Measurements from ENCODE around the gene RRP1B. TPM values are rescaled to one million over a fixed set of nuclear protein-coding genes. Genes with fewer than 3 reads are reported as not detected.
A peak's percentile ranks its signal among the peaks of the same experiment; 100 is the strongest.

Gene RRP1B
- total and polyA plus RNA-seq, 9 of the 15 experiments (the other 6 are each of a cell fraction or from before 2014, with no cell fraction given), result 6.8 to 66.6 (median 41.9) TPM

DNA sequence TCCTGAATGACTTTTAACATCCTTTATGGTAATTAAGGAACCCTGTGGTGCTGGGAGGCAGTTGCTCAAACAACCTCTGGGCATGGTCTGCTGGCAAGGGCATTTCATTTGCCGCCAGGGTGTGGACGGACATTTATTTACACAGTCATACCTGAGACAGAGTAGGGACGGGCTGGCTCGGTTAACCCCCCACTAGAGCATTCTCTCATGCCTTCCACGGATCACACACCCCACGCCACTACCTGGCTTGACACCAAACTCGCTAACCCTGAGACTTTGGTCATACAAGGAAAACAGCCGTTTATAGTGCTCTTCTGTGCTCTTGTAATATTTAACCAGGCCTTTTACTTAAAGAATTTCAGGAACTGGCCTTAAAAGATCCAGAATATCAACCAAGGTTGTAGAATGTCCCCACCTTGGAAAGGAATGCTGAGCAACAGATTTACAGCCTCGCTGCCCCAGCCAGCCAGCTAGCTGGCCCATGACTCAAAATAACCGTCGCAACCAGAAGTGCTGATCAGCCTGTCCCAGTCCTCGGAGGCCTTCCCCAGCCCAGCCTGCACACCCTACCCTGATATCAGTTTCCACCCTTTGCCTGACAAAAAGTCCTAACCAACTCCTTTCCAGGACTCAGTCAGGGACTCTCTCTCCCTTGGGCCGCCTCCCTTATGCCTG, 53.0 kb downstream of the RRP1B start (continued):
- no peak for TF ChIP-seq POLR2G (IDR thresholded peaks at IDR 0.05; ENCODE audit: low read depth, low read length)
- no peak for TF ChIP-seq SMARCA4 (IDR thresholded peaks at IDR 0.05)
- TF ChIP-seq, protein P1, sequence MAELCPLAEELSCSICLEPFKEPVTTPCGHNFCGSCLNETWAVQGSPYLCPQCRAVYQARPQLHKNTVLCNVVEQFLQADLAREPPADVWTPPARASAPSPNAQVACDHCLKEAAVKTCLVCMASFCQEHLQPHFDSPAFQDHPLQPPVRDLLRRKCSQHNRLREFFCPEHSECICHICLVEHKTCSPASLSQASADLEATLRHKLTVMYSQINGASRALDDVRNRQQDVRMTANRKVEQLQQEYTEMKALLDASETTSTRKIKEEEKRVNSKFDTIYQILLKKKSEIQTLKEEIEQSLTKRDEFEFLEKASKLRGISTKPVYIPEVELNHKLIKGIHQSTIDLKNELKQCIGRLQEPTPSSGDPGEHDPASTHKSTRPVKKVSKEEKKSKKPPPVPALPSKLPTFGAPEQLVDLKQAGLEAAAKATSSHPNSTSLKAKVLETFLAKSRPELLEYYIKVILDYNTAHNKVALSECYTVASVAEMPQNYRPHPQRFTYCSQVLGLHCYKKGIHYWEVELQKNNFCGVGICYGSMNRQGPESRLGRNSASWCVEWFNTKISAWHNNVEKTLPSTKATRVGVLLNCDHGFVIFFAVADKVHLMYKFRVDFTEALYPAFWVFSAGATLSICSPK (IDR thresholded peaks at IDR 0.05; ENCODE audit: borderline replicate concordance), result no peak
- no peak for TF ChIP-seq MED1 (CRISPR knock-in tag; IDR thresholded peaks at IDR 0.05; ENCODE audit: borderline replicate concordance)
- no peak for TF ChIP-seq PBX2 (CRISPR knock-in tag; IDR thresholded peaks at IDR 0.05; ENCODE audit: low read depth)
- TF ChIP-seq PBX2 (tag; conservative IDR thresholded peaks at IDR 0.05; ENCODE audit: low read depth), result 0 out of 2 replicates have a peak, but pooled peaks have one; percentile 43
- TF ChIP-seq ZMIZ1 (IDR thresholded peaks at IDR 0.05; ENCODE audit: low read depth in 2 of 2, low read length in 2 of 2), result no peak
- no peak for TF ChIP-seq ZNF436 (CRISPR knock-in tag; IDR thresholded peaks at IDR 0.05)
- no peak for TF ChIP-seq SAFB (IDR thresholded peaks at IDR 0.05; ENCODE audit: borderline replicate concordance, low read depth, low read length)
- no peak for TF ChIP-seq HMG20A (CRISPR knock-in tag; conservative IDR thresholded peaks at IDR 0.05)
- no peak for TF ChIP-seq SPI1 (IDR thresholded peaks at IDR 0.05; ENCODE audit: borderline replicate concordance, low read depth, low read length)
- TF ChIP-seq SP1 (CRISPR knock-in tag; IDR thresholded peaks at IDR 0.05), result no peak
- TF ChIP-seq CBFA2T3 (IDR thresholded peaks at IDR 0.05), result peak; percentile 59
- TF ChIP-seq NEUROD1 (IDR thresholded peaks at IDR 0.05; ENCODE audit: borderline replicate concordance, low read depth, low read length, partially characterized antibody), result no peak
- no peak for TF ChIP-seq HNRNPK (IDR thresholded peaks at IDR 0.05; ENCODE audit: low read depth, low read length, poor library complexity, severe bottlenecking)
- no peak for TF ChIP-seq ETS2 (tag; IDR thresholded peaks at IDR 0.05; ENCODE audit: borderline replicate concordance, poor library complexity, severe bottlenecking)
- TF ChIP-seq, protein P2, sequence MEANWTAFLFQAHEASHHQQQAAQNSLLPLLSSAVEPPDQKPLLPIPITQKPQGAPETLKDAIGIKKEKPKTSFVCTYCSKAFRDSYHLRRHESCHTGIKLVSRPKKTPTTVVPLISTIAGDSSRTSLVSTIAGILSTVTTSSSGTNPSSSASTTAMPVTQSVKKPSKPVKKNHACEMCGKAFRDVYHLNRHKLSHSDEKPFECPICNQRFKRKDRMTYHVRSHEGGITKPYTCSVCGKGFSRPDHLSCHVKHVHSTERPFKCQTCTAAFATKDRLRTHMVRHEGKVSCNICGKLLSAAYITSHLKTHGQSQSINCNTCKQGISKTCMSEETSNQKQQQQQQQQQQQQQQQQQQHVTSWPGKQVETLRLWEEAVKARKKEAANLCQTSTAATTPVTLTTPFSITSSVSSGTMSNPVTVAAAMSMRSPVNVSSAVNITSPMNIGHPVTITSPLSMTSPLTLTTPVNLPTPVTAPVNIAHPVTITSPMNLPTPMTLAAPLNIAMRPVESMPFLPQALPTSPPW (CRISPR knock-in tag; IDR thresholded peaks at IDR 0.05), result no peak
- TF ChIP-seq PURB (CRISPR knock-in tag; IDR thresholded peaks at IDR 0.05; ENCODE audit: low read depth), result no peak
- TF ChIP-seq ZNF24 (IDR thresholded peaks at IDR 0.05), result no peak

Data from K562 (cell line).